A549 (cell line): ENCODE measurements around the gene PHPT1. TPM values are rescaled to one million over a fixed set of nuclear protein-coding genes. Genes with fewer than 3 reads are reported as not detected.

Experiments
- ATAC-seq, 2 experiments: fragments of 200-7000 bp in 1 of 2; fragments of >200 bp in 1 of 2; cut with Nextera tagmentation in 1 of 2; cut with Tn5 transposase in 1 of 2; 3 replicates each; pipeline versions ENCODE4 v1.8.0 to v1.9.1; 2018 to 2020; ENCODE audit warnings: mild to moderate bottlenecking in 1 of 2, moderate library complexity in 1 of 2
- CTCF ChIA-PET: fragments of 300-600 bp; sonication (Branson Sonifier 250); formaldehyde crosslinking; extraction: SDS; loops from one replicate; lab custom pipeline; 2021; ENCODE audit warnings: antibody characterized with exemption, inconsistent platforms; lab: Yijun Ruan, JAX
- POLR2A ChIA-PET: fragments of 350-600 bp; formaldehyde crosslinking; extraction: SDS; loops from one replicate; lab custom pipeline; 2021; ENCODE audit warnings: antibody characterized with exemption, inconsistent platforms; lab: Yijun Ruan, JAX
- DNase-seq, 2 experiments: peaks; one replicate each; pipeline versions ENCODE4 v3.0.0 to v3.0.0-alpha.2; 2011 to 2016; ENCODE audit warnings: low read depth in 1 of 2, low spot score in 1 of 2
- FAIRE-seq: peaks from 2 replicates; lab custom pipeline; 2011; peaks lifted over from hg19 to GRCh38; lab: Jason Lieb, UNC
- H3K27ac ChIP-seq, 2 experiments: fragments of >200 bp; sonication (Bioruptor Twin); formaldehyde crosslinking; 3 replicates each; pipeline ENCODE4 v1.5.1; 2016 to 2017
- H3K4me1 ChIP-seq: fragments of >200 bp; sonication (Bioruptor Twin); formaldehyde crosslinking; 3 replicates; pipeline ENCODE4 v1.6.1; 2016
- H3K4me2 ChIP-seq: fragments of >200 bp; sonication (Bioruptor Twin); formaldehyde crosslinking; 3 replicates; pipeline ENCODE4 v1.6.1; 2016
- H3K4me3 ChIP-seq: fragments of >200 bp; sonication (Bioruptor Twin); formaldehyde crosslinking; 3 replicates; pipeline ENCODE4 v1.5.1; 2016
- H3K9me3 ChIP-seq: fragments of >200 bp; sonication (Bioruptor Twin); formaldehyde crosslinking; 3 replicates; pipeline ENCODE4 v1.6.1; 2016
- CEBPB ChIP-seq, 2 experiments: fragments of >200 bp in 1 of 2; sonication (Bioruptor Twin) in 1 of 2; formaldehyde crosslinking in 1 of 2; IDR thresholded peaks; 2 replicates each; pipeline ENCODE4 v1.6.1; 2012 to 2016
- CHD2 ChIP-seq: fragments of 150-350 bp; IDR thresholded peaks from 2 replicates; pipeline ENCODE4 v1.6.1; 2014; ENCODE audit warnings: low read length; ENCODE audit not compliant: partially characterized antibody
- CTCF ChIP-seq: fragments of >200 bp; sonication (Bioruptor Twin); formaldehyde crosslinking; IDR thresholded peaks from 3 replicates; pipeline ENCODE4 v1.5.1; 2016
- E2F6 ChIP-seq: IDR thresholded peaks from 2 replicates; pipeline ENCODE4 v1.6.1; 2012; ENCODE audit warnings: low read depth, borderline replicate concordance
- EP300 ChIP-seq, 2 experiments: fragments of >200 bp; sonication (Bioruptor Twin); formaldehyde crosslinking; IDR thresholded peaks; 2 replicates in 1 of 2; 3 replicates in 1 of 2; pipeline ENCODE4 v1.6.1; 2016 to 2017
- HDAC2 ChIP-seq: fragments of 200-600 bp; sonication (generic); IDR thresholded peaks from 2 replicates; pipeline ENCODE4 v1.6.1; 2016
- HOXA7 ChIP-seq: fragments of 250-450 bp; sonication (Bioruptor Pico); IDR thresholded peaks from 2 replicates; pipeline ENCODE4 v1.5.0; 2020; ENCODE audit warnings: mild to moderate bottlenecking, moderate library complexity
- HOXB13 ChIP-seq: fragments of 250-450 bp; sonication (Bioruptor Pico); IDR thresholded peaks from 2 replicates; pipeline ENCODE4 v1.5.0; 2020; ENCODE audit warnings: low read depth, mild to moderate bottlenecking, moderate library complexity
- MAZ ChIP-seq: fragments of 150-350 bp; IDR thresholded peaks from 2 replicates; pipeline ENCODE4 v1.6.1; 2014; ENCODE audit warnings: antibody characterized with exemption, low read depth, low read length, borderline replicate concordance
- MYC ChIP-seq: IDR thresholded peaks from 2 replicates; pipeline ENCODE4 v1.6.1; 2012; ENCODE audit warnings: mild to moderate bottlenecking, inconsistent platforms, low read length, improper control_type of control experiment, borderline replicate concordance
- NPAS2 ChIP-seq: fragments of 250-450 bp; sonication (Bioruptor Pico); IDR thresholded peaks from 2 replicates; pipeline ENCODE4 v1.8.0; 2022; ENCODE audit warnings: mild to moderate bottlenecking, moderate library complexity, borderline replicate concordance
- PHF8 ChIP-seq: fragments of 200-600 bp; sonication (generic); IDR thresholded peaks from 2 replicates; pipeline ENCODE4 v1.6.1; 2016; ENCODE audit warnings: low read depth, mild to moderate bottlenecking, antibody characterized with exemption, moderate library complexity, borderline replicate concordance
- POLR2AphosphoS2 ChIP-seq: conservative IDR thresholded peaks from 2 replicates; pipeline ENCODE4 v1.6.1; 2012; ENCODE audit warnings: low read length, improper control_type of control experiment, inconsistent platforms
- RAD21 ChIP-seq, 2 experiments: fragments of >200 bp in 1 of 2; sonication (Bioruptor Twin) in 1 of 2; formaldehyde crosslinking in 1 of 2; IDR thresholded peaks in 1 of 2; conservative IDR thresholded peaks in 1 of 2; 2 replicates in 1 of 2; 3 replicates in 1 of 2; pipeline ENCODE4 v1.6.1; 2012 to 2018; ENCODE audit warnings: inconsistent platforms in 1 of 2
- RARB ChIP-seq: fragments of 250-450 bp; sonication (Bioruptor Pico); IDR thresholded peaks from 2 replicates; pipeline ENCODE4 v1.8.0; 2021; ENCODE audit warnings: mild to moderate bottlenecking, moderate library complexity
- RCOR1 ChIP-seq: fragments of 150-350 bp; IDR thresholded peaks from 2 replicates; pipeline ENCODE4 v1.6.1; 2014; ENCODE audit warnings: antibody characterized with exemption, low read length, low read depth
- SREBF2 ChIP-seq: fragments of 450-650 bp; IDR thresholded peaks from 2 replicates; pipeline ENCODE4 v1.6.1; 2014; ENCODE audit warnings: mild to moderate bottlenecking, moderate library complexity
- TFCP2L1 ChIP-seq: fragments of 250-450 bp; sonication (Bioruptor Pico); IDR thresholded peaks from 2 replicates; pipeline ENCODE4 v1.5.0; 2021; ENCODE audit warnings: mild to moderate bottlenecking
- USF2 ChIP-seq: fragments of 450-650 bp; IDR thresholded peaks from 2 replicates; pipeline ENCODE4 v1.6.1; 2014; ENCODE audit warnings: antibody characterized with exemption
- ZC3H11A ChIP-seq: fragments of 450-650 bp; IDR thresholded peaks from 2 replicates; pipeline ENCODE4 v1.6.1; 2014; ENCODE audit warnings: antibody characterized with exemption, mild to moderate bottlenecking
- WGBS: methylation state at CpG from one replicate; pipeline ENCODE4 v1.1.6; 2017; ENCODE audit errors: missing lambda C conversion rate; 5-methylcytosine and 5-hydroxymethylcytosine counted together
- polyA plus RNA-seq, 4 experiments: library from polyadenylated mRNA; depleted of rRNA in 3 of 4; stranded (reverse); fragments of >200 nt; fragmentation: RNase III in 1 of 4; extraction: RNeasy Plus Mini Kit Qiagen cat#74134 plus additional on column Dnase treatment in 1 of 4; gene quantifications; 2 replicates in 3 of 4; 3 replicates in 1 of 4; pipeline ENCODE4 v1.2.3, GENCODE V29; 2011 to 2017
- TF ChIP-seq, protein P1 (sequence below): fragments of 150-350 bp; IDR thresholded peaks from 2 replicates; pipeline ENCODE4 v1.6.1; 2014; ENCODE audit warnings: low read depth, mild to moderate bottlenecking, low read length
- TF ChIP-seq, protein P2 (sequence below): fragments of >200 bp; sonication (Bioruptor Twin); formaldehyde crosslinking; IDR thresholded peaks from 3 replicates; pipeline ENCODE4 v1.6.1; 2016

The PHPT1 gene
- polyA plus RNA-seq, 2 of the 4 experiments (the other 2 are of a cell fraction): 123 to 234 TPM

DNA sequence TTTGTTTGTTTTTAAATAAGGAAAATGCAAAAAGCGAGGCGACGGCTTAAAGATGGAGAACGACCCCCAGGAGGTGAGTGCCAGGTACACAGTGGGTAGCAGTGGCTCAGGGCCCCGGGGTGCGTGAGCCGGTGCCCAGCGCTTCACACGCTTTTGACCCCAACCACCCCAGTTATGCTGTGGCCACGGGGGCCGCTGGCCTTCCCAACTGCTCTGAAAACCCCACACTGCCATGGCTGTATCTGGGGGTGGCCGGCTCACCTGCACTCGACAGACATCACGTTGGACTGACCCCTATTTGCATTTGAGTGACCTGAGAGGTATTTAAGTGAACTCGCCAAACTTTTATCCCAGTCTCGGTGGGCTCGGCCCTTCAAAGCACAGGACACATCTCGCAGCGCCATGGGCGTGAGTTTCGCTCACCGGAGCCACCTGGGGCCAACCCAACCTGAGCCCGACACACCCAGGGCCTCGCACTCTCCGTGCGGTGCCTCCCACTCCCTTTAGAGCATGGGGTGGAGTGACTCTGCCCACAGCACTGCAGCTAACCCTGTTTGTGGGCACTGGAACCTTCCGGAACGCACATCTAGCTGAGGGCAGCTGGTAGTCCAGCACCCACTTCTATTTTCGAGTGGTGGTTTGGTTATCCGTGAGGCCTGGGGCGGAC, 20.6 kb upstream of the PHPT1 start (continued):
- no peak for TF ChIP-seq E2F6
- no peak for TF ChIP-seq TFCP2L1 (CRISPR knock-in tag)
- no peak for TF ChIP-seq RAD21 (conservative IDR thresholded peaks at IDR 0.05 in 1 of 2, IDR thresholded peaks at IDR 0.05 in 1 of 2)
- TF ChIP-seq RCOR1: no peak
- no peak for TF ChIP-seq ZC3H11A
- no peak for TF ChIP-seq HOXA7
- no peak for TF ChIP-seq HDAC2

DNA sequence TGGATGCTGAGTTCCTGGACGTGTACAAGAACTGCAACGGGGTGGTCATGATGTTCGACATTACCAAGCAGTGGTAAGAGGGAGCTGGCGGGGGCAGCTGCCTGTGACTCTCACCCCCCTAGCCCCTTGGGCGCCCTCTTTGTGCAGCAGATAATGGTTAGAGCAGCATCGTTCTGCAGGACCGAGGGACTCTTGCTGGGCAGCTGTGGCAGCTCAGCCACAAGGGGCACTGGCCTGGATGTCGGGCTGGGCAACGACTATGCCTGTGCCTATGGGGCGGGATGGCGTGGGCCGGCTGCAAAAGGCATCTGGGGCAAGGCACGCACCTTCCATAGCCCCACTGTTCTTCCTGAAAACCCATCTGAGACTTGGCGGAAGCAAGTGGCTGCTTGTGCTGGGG, 19.8 kb upstream of the PHPT1 start:
- no peak for FAIRE-seq

GRCh38 chr9:136829981-136830885, 19.0 kb upstream of the PHPT1 start:
- Histone ChIP-seq H3K4me3 (no peak overlapping the region), H3K9me3 (no peaks in the 10 kb centered on the region), H3K4me2 (no peak overlapping the region), H3K27ac (no peak overlapping the region), H3K4me1 (no peaks in the 10 kb centered on the region)
- FAIRE-seq (no peak), ATAC-seq (no peak), DNase-seq (no peak)
- TF ChIP-seq POLR2AphosphoS2 (no peak), HOXB13 (CRISPR knock-in tag) (no peak), CEBPB (IDR thresholded peaks at IDR 0.05) (no peak), USF2 (no peak), RAD21 (conservative IDR thresholded peaks at IDR 0.05 in 1 of 2, IDR thresholded peaks at IDR 0.05 in 1 of 2) (no peak), PHF8 (no peak), CTCF (no peak), ZC3H11A (no peak), HDAC2 (no peak), SREBF2 (no peak)
- TF ChIP-seq, protein P1, sequence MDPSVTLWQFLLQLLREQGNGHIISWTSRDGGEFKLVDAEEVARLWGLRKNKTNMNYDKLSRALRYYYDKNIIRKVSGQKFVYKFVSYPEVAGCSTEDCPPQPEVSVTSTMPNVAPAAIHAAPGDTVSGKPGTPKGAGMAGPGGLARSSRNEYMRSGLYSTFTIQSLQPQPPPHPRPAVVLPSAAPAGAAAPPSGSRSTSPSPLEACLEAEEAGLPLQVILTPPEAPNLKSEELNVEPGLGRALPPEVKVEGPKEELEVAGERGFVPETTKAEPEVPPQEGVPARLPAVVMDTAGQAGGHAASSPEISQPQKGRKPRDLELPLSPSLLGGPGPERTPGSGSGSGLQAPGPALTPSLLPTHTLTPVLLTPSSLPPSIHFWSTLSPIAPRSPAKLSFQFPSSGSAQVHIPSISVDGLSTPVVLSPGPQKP: no peak
- ChIA-PET POLR2A (no interaction called here), CTCF (interaction anchor here (0.7 to 8.1 kb wide), 5 partner anchors 13 to 42 kb away, joined by 3 to 72 read pairs (median 4); partner anchors contain the start of gene AJM1)
- 95% methylated on average over 14 of the region's 41 CpGs for WGBS

More for the DNA sequence above, 19.8 kb upstream of the PHPT1 start:
- Histone ChIP-seq H3K4me3 (no peak overlapping the region), H3K4me1 (no peaks in the 10 kb centered on the region), H3K4me2 (no peak overlapping the region), H3K9me3 (no peaks in the 10 kb centered on the region), H3K27ac (no peak overlapping the region)
- DNase-seq: no peak
- ChIA-PET POLR2A (no interaction called here), CTCF (interaction anchor here (0.7 to 8.1 kb wide), 6 partner anchors 10 to 235 kb away, joined by 3 to 72 read pairs (median 4); partner anchors contain the start of gene AJM1)
- WGBS: 89% methylated on average over 10 of the region's 14 CpGs
- peak in 1 of 2 experiments; percentile 24; a peak in 2 of 6 replicates for ATAC-seq
- no peak for TF ChIP-seq HOXB13 (CRISPR knock-in tag)
- TF ChIP-seq, protein P2, sequence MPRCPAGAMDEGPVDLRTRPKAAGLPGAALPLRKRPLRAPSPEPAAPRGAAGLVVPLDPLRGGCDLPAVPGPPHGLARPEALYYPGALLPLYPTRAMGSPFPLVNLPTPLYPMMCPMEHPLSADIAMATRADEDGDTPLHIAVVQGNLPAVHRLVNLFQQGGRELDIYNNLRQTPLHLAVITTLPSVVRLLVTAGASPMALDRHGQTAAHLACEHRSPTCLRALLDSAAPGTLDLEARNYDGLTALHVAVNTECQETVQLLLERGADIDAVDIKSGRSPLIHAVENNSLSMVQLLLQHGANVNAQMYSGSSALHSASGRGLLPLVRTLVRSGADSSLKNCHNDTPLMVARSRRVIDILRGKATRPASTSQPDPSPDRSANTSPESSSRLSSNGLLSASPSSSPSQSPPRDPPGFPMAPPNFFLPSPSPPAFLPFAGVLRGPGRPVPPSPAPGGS: no peak
- no peak for TF ChIP-seq SREBF2
- TF ChIP-seq RARB (CRISPR knock-in tag): no peak
- no peak for TF ChIP-seq RCOR1
- TF ChIP-seq CHD2: no peak
- no peak for TF ChIP-seq PHF8
- TF ChIP-seq NPAS2: no peak
- no peak for TF ChIP-seq MAZ
- no peak for TF ChIP-seq MYC
- no peak for TF ChIP-seq RAD21 (conservative IDR thresholded peaks at IDR 0.05 in 1 of 2, IDR thresholded peaks at IDR 0.05 in 1 of 2)
- TF ChIP-seq EP300 (IDR thresholded peaks at IDR 0.05): no peak
- TF ChIP-seq, protein P1: no peak
